OCI-LY1 (cell line): ENCODE results near the gene POT1.

Experiments used
- H2AFZ ChIP-seq: fragments of 200-600 bp; sonication (generic), shearing (Covaris generic); 2 replicates; pipeline ENCODE4 v1.6.0; 2014; ENCODE audit warnings: antibody characterized with exemption, mild to moderate bottlenecking, low read length
- H3F3A ChIP-seq: fragments of 200-600 bp; sonication (generic), shearing (Covaris generic); 2 replicates; pipeline ENCODE4 v1.6.0; 2014; ENCODE audit warnings: mild to moderate bottlenecking, antibody characterized with exemption, low read length, moderate library complexity; ENCODE audit not compliant: insufficient read depth
- H3K27ac ChIP-seq: fragments of 200-600 bp; sonication (generic); 2 replicates; pipeline ENCODE4 v1.5.1; 2014; ENCODE audit warnings: low read length, mixed run types, mild to moderate bottlenecking, low read depth; ENCODE audit not compliant: poor library complexity, severe bottlenecking
- H3K27me3 ChIP-seq: fragments of 200-600 bp; sonication (generic); 2 replicates; pipeline ENCODE4 v1.6.0; 2014; ENCODE audit warnings: antibody characterized with exemption, mild to moderate bottlenecking, low read length, moderate library complexity; ENCODE audit not compliant: insufficient read depth
- H3K36me3 ChIP-seq: fragments of 200-600 bp; sonication (generic); 2 replicates; pipeline ENCODE4 v1.6.1; 2014; ENCODE audit warnings: mild to moderate bottlenecking, antibody characterized with exemption, low read length, moderate library complexity, mixed read lengths; ENCODE audit not compliant: insufficient read depth
- H3K4me1 ChIP-seq: fragments of 200-600 bp; sonication (generic); 2 replicates; pipeline ENCODE4 v1.5.1; 2014; ENCODE audit warnings: mild to moderate bottlenecking, low read length, moderate library complexity; ENCODE audit not compliant: insufficient read depth, severe bottlenecking
- H3K4me2 ChIP-seq: fragments of 200-600 bp; sonication (generic), shearing (Covaris generic); 2 replicates; pipeline ENCODE4 v1.6.1; 2014; ENCODE audit warnings: low read length
- H3K4me3 ChIP-seq: fragments of 200-600 bp; sonication (generic); 2 replicates; pipeline ENCODE4 v1.5.1; 2014; ENCODE audit warnings: low read length, low read depth, mild to moderate bottlenecking, mixed read lengths; ENCODE audit not compliant: poor library complexity, severe bottlenecking
- H3K79me2 ChIP-seq: fragments of 200-600 bp; shearing (Covaris generic); 2 replicates; pipeline ENCODE4 v1.6.1; 2016; ENCODE audit warnings: mixed run types, low read length, mixed read lengths; ENCODE audit not compliant: insufficient read depth
- H3K9ac ChIP-seq: fragments of 200-600 bp; sonication (generic), shearing (Covaris generic); 2 replicates; pipeline ENCODE4 v1.6.1; 2014; ENCODE audit warnings: mild to moderate bottlenecking, low read length, mixed read lengths
- H3K9me2 ChIP-seq: fragments of 200-600 bp; sonication (generic), shearing (Covaris generic); 2 replicates; pipeline ENCODE4 v1.6.1; 2014; ENCODE audit warnings: low read depth, mild to moderate bottlenecking, low read length, mixed read lengths
- H3K9me3 ChIP-seq: fragments of 200-600 bp; shearing (Covaris generic); 2 replicates; pipeline ENCODE4 v1.6.1; 2014; ENCODE audit warnings: low read length, mixed read lengths
- H4K20me1 ChIP-seq: fragments of 200-600 bp; sonication (generic), shearing (Covaris generic); 2 replicates; pipeline ENCODE4 v1.6.0; 2016; ENCODE audit warnings: mild to moderate bottlenecking, low read length; ENCODE audit not compliant: insufficient read depth
- CTCF ChIP-seq: fragments of 200-600 bp; sonication (generic), shearing (Covaris generic); IDR thresholded peaks from 2 replicates; pipeline ENCODE4 v1.5.1; 2017; ENCODE audit warnings: mild to moderate bottlenecking, antibody characterized with exemption, low read length, moderate library complexity, mixed read lengths
- EZH2 ChIP-seq: fragments of 200-600 bp; sonication (generic), shearing (Covaris generic); IDR thresholded peaks from 2 replicates; pipeline ENCODE4 v1.8.0; 2017; ENCODE audit warnings: borderline replicate concordance, mixed run types, mild to moderate bottlenecking, antibody characterized with exemption, low read length, moderate library complexity, mixed read lengths

POT1 gene

DNA sequence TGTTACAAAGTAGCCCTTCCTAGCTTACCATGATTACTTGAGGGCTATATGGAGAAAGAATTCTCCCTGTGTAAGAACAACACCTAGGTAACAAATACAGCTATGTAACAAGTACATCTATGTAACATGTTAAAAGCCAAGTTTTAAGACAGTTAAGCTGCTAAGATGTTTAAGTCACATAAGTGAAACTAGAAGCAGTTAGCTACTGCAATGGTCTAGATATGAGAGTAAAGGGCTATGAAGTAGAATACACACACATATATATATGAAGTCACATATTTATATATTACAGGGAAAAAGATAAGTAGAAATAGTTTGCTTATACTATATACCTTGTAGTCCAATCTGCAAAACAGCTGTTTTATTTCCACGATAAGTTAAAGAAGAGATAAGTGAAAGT is 14.4 kb downstream of the POT1 start:
- Histone ChIP-seq H3K4me2 (no peak overlapping the region), H3K4me3 (no peak overlapping the region), H3K9ac (no peak overlapping the region), H3K79me2 (peaks cover 40% of the 10 kb centered on the region), H3K27me3 (no peaks in the 10 kb centered on the region), H2AFZ (no peak overlapping the region), H3K4me1 (no peaks in the 10 kb centered on the region), H3F3A (no peaks in the 10 kb centered on the region), H4K20me1 (no peaks in the 10 kb centered on the region; the same call in 1 of the 2 replicates), H3K9me3 (no peaks in the 10 kb centered on the region), H3K27ac (no peak overlapping the region), H3K36me3 (peaks cover 46% of the 10 kb centered on the region), H3K9me2 (no peaks in the 10 kb centered on the region)
- no peak for TF ChIP-seq CTCF
- TF ChIP-seq EZH2, result no peak

DNA sequence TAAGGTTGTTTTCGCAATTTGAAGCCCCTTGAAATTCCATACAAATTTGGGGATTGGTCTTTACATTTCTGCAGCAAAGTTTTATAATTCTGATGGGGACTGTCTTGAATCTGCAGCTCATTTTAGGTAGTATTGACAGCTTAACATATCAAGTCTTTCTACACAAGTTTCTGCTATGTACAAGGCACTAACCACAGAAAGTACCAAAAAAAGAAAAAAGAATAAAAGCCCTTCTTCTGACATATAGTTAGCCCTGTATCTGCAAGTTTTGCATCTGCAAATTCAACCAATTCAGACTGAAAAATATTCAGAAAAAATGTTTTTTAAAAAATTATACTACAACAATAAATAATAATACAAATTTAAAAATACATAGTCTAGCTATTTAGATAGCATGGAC is 15.3 kb downstream of the POT1 start:
- Histone ChIP-seq H3F3A (no peaks in the 10 kb centered on the region), H3K4me1 (no peaks in the 10 kb centered on the region), H3K27me3 (no peaks in the 10 kb centered on the region), H3K27ac (no peak overlapping the region), H3K4me2 (no peak overlapping the region), H3K4me3 (no peak overlapping the region), H3K9ac (no peak overlapping the region), H3K9me3 (no peaks in the 10 kb centered on the region), H3K9me2 (no peaks in the 10 kb centered on the region), H3K36me3 (peaks cover 38% of the 10 kb centered on the region), H3K79me2 (peaks cover 34% of the 10 kb centered on the region), H4K20me1 (no peaks in the 10 kb centered on the region; the same call in none of the 2 replicates), H2AFZ (no peak overlapping the region)
- TF ChIP-seq EZH2 (no peak), CTCF (no peak)

GRCh38 chr7:124912972-124913371 is 16.7 kb downstream of the POT1 start:
- H3K9ac ChIP-seq, result no peak overlapping the region
- H3F3A ChIP-seq, result no peaks in the 10 kb centered on the region
- H3K27ac ChIP-seq, result no peak overlapping the region
- H4K20me1 ChIP-seq, result no peaks in the 10 kb centered on the region; the same call in none of the 2 replicates
- no peak for TF ChIP-seq EZH2
- TF ChIP-seq CTCF, result no peak
- no peak overlapping the region for H3K4me2 ChIP-seq
- no peaks in the 10 kb centered on the region for H3K9me2 ChIP-seq
- H3K9me3 ChIP-seq, result no peaks in the 10 kb centered on the region
- H2AFZ ChIP-seq, result no peak overlapping the region
- no peak overlapping the region for H3K4me3 ChIP-seq
- H3K27me3 ChIP-seq, result no peaks in the 10 kb centered on the region
- H3K79me2 ChIP-seq, result peaks cover 21% of the 10 kb centered on the region
- H3K36me3 ChIP-seq, result peaks cover 28% of the 10 kb centered on the region
- no peaks in the 10 kb centered on the region for H3K4me1 ChIP-seq
